ENCODE data around the gene EIF4EBP3.

DNA sequence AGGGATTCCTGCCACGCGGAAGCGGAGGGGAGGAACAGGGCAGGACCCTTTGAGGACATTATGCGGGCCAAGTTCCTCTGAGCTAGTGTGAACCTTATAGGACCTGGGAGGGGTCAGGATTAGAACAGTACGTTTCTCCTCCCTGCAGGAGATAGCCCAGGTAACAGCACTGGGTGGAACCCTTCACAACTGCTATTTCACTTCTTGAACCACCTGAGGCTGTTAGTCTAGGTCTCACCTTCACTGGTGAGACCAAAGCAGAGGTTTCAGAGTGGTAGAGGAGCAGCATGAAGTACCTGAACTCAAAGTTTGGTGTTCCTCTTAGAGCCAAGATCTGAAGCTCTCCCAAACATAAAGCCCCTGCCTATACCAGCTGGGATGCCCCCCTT, 832 bp downstream of the EIF4EBP3 start:
- TF ChIP-seq SP1 (IDR thresholded peaks at IDR 0.05): peak; percentile 59
- no peak for TF ChIP-seq FOXA1 (IDR thresholded peaks at IDR 0.05)
- TF ChIP-seq, protein P1, sequence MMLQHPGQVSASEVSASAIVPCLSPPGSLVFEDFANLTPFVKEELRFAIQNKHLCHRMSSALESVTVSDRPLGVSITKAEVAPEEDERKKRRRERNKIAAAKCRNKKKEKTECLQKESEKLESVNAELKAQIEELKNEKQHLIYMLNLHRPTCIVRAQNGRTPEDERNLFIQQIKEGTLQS (IDR thresholded peaks at IDR 0.05): no peak
- TF ChIP-seq, protein P2, sequence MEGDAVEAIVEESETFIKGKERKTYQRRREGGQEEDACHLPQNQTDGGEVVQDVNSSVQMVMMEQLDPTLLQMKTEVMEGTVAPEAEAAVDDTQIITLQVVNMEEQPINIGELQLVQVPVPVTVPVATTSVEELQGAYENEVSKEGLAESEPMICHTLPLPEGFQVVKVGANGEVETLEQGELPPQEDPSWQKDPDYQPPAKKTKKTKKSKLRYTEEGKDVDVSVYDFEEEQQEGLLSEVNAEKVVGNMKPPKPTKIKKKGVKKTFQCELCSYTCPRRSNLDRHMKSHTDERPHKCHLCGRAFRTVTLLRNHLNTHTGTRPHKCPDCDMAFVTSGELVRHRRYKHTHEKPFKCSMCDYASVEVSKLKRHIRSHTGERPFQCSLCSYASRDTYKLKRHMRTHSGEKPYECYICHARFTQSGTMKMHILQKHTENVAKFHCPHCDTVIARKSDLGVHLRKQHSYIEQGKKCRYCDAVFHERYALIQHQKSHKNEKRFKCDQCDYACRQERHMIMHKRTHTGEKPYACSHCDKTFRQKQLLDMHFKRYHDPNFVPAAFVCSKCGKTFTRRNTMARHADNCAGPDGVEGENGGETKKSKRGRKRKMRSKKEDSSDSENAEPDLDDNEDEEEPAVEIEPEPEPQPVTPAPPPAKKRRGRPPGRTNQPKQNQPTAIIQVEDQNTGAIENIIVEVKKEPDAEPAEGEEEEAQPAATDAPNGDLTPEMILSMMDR (IDR thresholded peaks at IDR 0.05; ENCODE audit: low read depth, low read length, missing input control): no peak
- peak in 1 of 2 donors; percentile 25 for TF ChIP-seq RAD21 (IDR thresholded peaks at IDR 0.05)
- TF ChIP-seq JUND (IDR thresholded peaks at IDR 0.05): no peak
- no peak for TF ChIP-seq TAF1 (conservative IDR thresholded peaks at IDR 0.05)
- no peak for TF ChIP-seq YY1 (IDR thresholded peaks at IDR 0.05)
- peak; percentile 80 for TF ChIP-seq RXRA (IDR thresholded peaks at IDR 0.05)
- TF ChIP-seq, protein P3, sequence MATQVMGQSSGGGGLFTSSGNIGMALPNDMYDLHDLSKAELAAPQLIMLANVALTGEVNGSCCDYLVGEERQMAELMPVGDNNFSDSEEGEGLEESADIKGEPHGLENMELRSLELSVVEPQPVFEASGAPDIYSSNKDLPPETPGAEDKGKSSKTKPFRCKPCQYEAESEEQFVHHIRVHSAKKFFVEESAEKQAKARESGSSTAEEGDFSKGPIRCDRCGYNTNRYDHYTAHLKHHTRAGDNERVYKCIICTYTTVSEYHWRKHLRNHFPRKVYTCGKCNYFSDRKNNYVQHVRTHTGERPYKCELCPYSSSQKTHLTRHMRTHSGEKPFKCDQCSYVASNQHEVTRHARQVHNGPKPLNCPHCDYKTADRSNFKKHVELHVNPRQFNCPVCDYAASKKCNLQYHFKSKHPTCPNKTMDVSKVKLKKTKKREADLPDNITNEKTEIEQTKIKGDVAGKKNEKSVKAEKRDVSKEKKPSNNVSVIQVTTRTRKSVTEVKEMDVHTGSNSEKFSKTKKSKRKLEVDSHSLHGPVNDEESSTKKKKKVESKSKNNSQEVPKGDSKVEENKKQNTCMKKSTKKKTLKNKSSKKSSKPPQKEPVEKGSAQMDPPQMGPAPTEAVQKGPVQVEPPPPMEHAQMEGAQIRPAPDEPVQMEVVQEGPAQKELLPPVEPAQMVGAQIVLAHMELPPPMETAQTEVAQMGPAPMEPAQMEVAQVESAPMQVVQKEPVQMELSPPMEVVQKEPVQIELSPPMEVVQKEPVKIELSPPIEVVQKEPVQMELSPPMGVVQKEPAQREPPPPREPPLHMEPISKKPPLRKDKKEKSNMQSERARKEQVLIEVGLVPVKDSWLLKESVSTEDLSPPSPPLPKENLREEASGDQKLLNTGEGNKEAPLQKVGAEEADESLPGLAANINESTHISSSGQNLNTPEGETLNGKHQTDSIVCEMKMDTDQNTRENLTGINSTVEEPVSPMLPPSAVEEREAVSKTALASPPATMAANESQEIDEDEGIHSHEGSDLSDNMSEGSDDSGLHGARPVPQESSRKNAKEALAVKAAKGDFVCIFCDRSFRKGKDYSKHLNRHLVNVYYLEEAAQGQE (IDR thresholded peaks at IDR 0.05): no peak
